NCI-H2196 (cell line): Measurements from ENCODE around the gene CD300H.
"Not testable (repeated sequence)": the region's sequence is repeated elsewhere in the genome, so short reads cannot be mapped to it uniquely, and the experiment has no call there.

Source experiments
- DNase-seq: peaks from one replicate; lab custom pipeline; 2025; ENCODE audit not compliant: unreplicated experiment; lab: John Stamatoyannopoulos, UW

Gene CD300H

DNA sequence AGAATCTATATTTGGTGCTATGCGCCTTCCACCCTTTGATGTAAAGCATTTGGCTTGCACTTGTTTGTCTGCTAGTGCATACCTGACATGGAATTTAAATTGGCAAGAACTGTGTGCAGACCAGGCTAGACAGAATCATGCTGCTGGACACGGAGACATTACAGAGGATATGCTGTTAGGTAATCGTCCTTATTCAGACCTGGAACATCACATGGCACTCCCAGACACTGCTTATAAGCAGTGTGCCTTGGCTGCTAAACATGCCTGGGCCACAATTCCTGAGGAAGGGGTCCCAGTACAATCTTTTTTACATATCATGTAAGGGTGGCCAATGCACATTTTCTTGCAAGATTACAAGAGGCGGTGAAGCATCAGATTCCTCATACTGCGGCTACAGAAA lies 18.4 kb upstream of the CD300H start:
- no peak for DNase-seq

DNA sequence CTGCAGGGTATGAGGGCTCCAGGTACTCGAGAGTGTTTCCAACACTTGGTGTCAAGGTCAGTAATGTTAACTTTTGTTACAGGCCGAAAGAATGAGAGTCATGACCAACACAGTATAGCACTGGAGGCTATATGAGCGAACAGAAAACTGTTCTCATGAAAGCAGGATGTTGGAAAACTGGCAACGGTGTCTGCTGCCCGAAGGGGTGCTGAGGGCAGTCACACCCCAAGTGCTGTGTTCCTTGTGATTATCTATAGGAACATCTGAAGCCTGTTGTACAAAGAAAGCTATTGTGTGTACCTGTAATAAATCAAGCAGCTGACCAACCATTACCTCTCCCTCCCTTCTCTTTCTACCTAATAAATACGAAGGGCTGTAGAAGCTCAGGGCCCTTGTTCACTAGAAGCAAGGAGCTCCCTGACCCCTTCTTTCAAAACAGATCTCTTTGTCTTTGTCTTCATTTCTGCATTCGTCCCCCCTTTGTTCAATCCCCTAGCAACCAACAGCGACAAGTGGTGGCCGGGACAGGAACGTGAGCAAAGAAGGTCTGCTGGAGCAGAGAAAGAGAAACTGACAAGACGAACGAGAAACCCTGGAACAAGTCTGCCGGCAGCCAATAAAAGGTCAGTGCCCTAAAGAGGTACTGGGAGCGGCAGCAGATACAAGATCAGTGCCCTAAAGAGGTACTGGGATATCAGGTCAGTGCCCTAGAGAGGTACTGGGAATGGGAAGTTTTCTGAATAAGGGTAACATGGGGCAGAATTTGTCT lies 17.2 kb upstream of the CD300H start:
- DNase-seq = no peak

DNA sequence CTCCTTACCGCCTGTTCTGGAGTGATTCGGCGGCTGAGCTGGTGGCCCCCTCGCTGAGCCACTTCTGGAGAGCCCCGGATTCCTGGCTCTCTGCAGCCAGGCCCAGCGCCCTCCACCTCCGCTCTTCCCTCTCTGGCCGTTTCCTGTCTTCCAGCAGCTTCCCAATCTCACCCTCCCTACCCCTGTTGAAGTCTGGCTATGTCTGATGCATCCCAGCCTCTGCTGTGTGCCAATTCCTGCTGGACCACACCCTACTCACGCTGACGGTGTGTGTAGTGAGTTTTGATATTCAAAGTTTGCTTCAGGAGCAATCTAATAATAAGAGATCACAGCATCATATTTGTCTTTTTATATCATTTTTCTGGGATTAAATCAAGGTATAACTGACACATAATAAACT lies 15.3 kb upstream of the CD300H start:
- DNase-seq = no peak

DNA sequence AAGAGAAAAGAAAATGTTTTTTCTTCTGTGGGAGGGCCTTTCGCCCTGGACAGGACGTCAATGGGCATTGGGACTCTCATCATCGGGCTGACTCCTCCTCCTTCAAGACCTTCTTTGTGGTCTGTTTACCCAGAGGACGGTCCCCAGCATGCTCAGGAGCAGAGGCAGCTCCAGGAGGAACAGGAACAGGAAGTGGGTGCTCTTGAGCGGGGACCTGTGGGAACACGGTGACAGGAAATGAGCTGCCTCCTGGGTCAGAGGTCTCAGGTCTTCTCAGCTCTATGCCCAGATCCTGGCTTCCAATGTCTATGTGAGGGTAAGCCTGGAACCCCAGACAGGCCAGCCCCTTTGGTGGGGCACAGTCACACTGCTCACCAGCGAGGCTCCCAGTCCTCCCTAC lies 12.6 kb upstream of the CD300H start:
- DNase-seq = no peak

- DNase-seq = no peak
These were observed 11.7 kb upstream of the CD300H start for GRCh38 chr17:74578979-74579378.

GRCh38 chr17:74574489-74575142 lies 7.3 kb upstream of the CD300H start:
- no peak for DNase-seq

GRCh38 chr17:74573635-74574034 lies 6.3 kb upstream of the CD300H start:
- DNase-seq = not testable (repeated sequence)

- DNase-seq = no peak
These were observed 5.9 kb upstream of the CD300H start for GRCh38 chr17:74573169-74573568.

GRCh38 chr17:74571621-74572270 lies 4.4 kb upstream of the CD300H start:
- no peak for DNase-seq

DNA sequence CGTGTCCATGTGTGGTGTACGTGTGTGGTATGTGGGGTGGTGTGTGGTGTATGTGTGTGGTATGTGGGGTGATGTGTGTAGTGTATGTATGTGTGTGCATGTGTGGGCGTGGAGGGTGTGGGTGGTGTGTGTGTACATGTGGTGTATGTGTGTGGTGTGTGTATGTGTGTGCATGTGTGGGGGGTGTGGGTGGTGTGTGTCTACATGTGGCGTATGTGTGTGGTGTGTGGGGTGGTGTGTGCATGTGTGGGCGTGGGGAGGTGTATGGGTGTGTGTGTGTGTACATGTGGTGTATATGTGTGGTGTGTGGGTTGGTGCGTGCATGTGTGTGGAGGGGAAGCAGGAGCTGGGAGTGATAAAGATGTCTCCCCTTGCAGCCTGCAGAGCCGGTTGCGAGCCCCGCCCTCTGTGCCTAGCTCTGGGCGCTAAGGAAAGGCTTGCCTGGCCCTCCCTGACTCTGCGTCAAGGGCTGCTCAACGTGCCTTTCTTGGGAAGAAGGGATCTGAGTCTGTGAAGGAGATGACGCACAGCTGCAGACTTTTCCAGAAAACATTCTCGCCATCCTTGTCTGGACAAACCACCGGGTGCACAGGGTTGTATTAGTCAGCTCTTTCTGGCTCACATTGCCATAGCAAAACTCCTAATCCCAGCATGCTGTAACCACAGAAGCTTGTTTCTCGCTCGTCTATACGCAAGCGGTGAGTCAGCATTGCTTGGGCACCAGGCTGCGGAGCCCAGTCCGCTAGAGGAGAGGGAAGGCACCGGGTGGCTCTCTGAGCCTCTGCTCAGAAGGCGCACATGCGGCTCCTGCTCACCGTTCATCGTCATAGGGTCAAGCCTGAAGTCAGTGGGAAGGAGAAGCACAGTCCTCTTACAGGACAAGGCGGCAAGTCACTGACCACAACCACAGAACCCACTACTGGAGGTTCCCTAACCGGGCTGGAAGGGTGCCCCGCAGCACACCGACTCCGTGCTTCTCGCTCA lies 2.0 kb upstream of the CD300H start:
- peak; percentile 12 for DNase-seq

DNA sequence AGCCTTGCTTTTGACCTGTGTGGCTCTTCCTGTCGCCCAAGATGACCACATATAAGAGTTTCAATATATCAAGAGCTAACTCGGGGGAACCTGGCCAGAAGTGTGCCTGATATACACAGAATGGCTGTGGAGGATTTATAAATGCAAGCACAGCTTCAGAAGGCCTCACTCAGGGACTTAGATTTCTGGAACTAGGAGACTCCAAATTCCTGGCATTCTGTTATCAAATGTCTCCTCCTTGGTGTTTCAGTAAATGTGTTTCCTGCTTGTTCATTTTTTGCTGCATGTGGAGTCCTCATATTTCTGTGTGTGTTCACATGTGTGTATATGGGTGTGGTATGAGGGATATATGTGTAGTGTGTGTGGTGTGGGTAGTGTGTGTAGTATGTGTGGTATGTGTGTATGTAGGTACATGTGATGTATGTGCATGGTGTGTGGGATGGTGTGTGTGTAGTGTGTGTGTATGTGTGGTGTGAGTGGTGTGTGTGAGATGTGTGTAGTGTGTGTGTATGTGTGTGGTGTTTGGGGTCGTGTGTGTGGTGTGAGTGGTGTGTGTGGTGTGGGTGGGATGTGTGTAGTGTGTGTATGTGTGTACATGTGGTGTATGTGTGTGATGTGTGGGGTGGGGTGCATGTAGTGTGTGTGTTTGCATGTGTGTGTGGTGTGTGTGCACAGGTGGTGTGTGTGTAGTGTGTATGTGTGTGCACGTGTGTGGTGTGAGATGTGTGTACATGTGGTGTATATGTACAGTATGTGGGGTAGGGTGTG lies 981 bp upstream of the CD300H start:
- DNase-seq = no peak

DNA sequence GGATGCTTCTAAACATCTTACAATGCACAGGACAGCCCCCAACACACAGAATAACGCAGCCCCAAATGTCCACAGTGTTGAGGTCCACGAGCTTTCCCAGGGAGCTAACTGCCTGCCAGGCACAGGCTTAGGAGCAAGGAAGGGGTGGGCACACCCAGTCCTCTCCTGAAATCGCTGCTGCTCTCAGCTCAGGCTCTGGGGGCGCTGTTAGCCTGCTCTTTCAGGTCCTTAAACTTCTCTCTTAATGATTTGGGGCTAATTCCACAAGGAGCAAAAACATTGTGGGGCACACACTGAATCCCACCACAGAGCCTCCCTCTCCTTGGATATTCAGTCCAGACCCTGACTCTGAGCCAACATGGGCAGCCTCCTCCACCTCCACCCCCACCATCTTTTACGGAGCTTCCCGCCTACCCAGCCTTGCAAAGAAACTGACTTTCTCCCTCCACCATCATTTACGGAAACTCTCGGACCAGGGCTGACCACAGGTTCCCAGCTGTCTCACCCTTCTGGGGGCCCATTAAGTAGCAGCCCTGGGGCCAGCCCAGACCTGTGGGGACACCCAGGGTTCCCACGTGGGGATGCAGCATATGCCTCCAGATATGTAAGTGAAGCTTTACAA lies 1.1 kb downstream of the CD300H start:
- peak; percentile 8 for DNase-seq

GRCh38 chr17:74565126-74565525 lies 2.2 kb downstream of the CD300H start:
- no peak for DNase-seq

GRCh38 chr17:74563358-74563757 lies 4.0 kb downstream of the CD300H start:
- DNase-seq = no peak

GRCh38 chr17:74561586-74561985 lies 5.7 kb downstream of the CD300H start:
- no peak for DNase-seq

GRCh38 chr17:74558882-74559519 lies 8.3 kb downstream of the CD300H start:
- DNase-seq = no peak

DNA sequence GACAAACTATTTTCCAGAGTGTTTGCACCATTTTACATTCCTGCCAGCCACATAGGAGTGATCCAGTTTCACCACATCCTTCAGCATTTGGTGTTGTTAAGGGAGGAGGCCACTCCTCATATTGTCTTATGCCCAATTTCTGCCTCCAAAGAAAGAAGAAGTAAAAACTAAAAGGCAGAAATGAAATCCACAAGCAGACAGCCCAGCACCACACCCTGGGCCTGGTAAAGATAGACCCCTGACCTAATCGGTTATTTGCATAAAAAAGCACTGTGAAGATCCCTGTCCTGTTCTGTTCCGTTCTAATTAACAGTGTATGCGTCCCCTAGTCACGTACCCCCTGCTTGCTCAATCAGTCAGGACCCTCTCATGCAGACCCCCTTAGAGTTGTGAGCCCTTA lies 8.9 kb downstream of the CD300H start:
- DNase-seq = not testable (repeated sequence)

- no peak for DNase-seq
These were observed 11.8 kb downstream of the CD300H start for GRCh38 chr17:74555427-74555940.

DNA sequence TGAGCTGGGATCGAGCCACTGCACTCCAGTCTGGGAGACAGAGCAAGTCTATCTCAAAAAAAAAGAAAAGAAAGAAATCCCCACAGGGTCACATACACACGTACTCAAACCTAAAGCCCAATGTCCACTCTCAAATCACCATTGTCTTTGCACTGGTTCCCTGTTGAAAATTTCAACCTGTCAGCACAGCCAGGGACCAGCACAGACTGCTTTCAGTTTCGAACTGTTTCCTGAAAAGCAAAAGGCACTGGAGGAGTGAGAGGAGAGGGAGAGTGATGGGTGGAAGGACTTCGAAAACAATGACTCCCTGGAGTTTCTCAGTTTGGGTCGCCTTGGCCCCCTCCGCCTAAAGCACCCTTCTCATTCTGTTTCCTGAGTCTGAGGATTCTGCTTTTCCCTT lies 12.4 kb downstream of the CD300H start:
- DNase-seq = no peak
